Adrenal gland (tissue), 12 donors: Measurements from ENCODE around the gene PTPRU. TPM values are rescaled to one million over a fixed set of nuclear protein-coding genes. Genes with fewer than 3 reads are reported as not detected.

Experiments
- DNase-seq, 7 donors: peaks; one replicate each; pipeline ENCODE4 v3.0.0-alpha.2; 2019 to 2020
- H3K27ac ChIP-seq, 5 donors: fragments of 200-600 bp; sonication (generic) in 4 of 5; 1 replicate in 3 of 5; 2 replicates in 2 of 5; pipeline versions ENCODE4 v1.5.1 to v1.8.0; 2016 to 2020; ENCODE audit warnings: mild to moderate bottlenecking in 1 of 5
- H3K27me3 ChIP-seq: fragments of 200-600 bp; 2 replicates; pipeline ENCODE4 v1.8.0; 2021
- H3K36me3 ChIP-seq, 2 donors: fragments of 200-600 bp; replicated peaks in 1 of 2; 1 replicate in 1 of 2; 2 replicates in 1 of 2; pipeline versions ENCODE4 v1.5.1 to v1.8.0; 2018 to 2022
- H3K4me1 ChIP-seq, 2 donors: fragments of 200-600 bp; replicated peaks in 1 of 2; 1 replicate in 1 of 2; 2 replicates in 1 of 2; pipeline versions ENCODE4 v1.5.1 to v1.8.0; 2018 to 2021
- H3K4me3 ChIP-seq, 4 donors: fragments of 200-600 bp; sonication (generic) in 3 of 4; one replicate each; pipeline ENCODE4 v1.5.1; 2016 to 2018
- H3K9me3 ChIP-seq, 3 donors: fragments of 200-600 bp; sonication (generic) in 1 of 3; replicated peaks in 1 of 3; 1 replicate in 2 of 3; 2 replicates in 1 of 3; pipeline versions ENCODE4 v1.5.1 to v1.8.0; 2016 to 2021
- CTCF ChIP-seq, 6 experiments: fragments of 450-650 bp in 4 of 6; fragments of 200-600 bp in 2 of 6; sonication (generic) in 1 of 6; IDR thresholded peaks; 1 replicate in 5 of 6; 2 replicates in 1 of 6; pipeline versions ENCODE4 v1.5.1 to v1.8.0; 2016 to 2021; ENCODE audit warnings: antibody characterized with exemption in 6 of 6, mild to moderate bottlenecking in 2 of 6, moderate library complexity in 1 of 6
- POLR2A ChIP-seq, 2 donors: fragments of 450-650 bp; IDR thresholded peaks; one replicate each; pipeline ENCODE4 v1.6.1; 2017; ENCODE audit warnings: antibody characterized with exemption in 2 of 2, mild to moderate bottlenecking in 2 of 2, moderate library complexity in 1 of 2
- WGBS, 4 donors: extraction: QIAGEN DNeasy Blood & Tissue Kit in 2 of 4; methylation state at CpG; one replicate each; pipeline versions ENCODE4 v1.1.5 to v1.1.7; 2013 to 2017; 5-methylcytosine and 5-hydroxymethylcytosine counted together
- intact Hi-C, 2 donors: fragments of 100-400 bp; cut with DNase I; formaldehyde crosslinking; loops; one replicate each; pipeline versions ENCODE4 v1.14.1 to v1.15.0; 2022 to 2023
- polyA plus RNA-seq, 3 donors: library from polyadenylated mRNA; stranded (reverse); fragments of 200-250 nt in 2 of 3; fragments of 350-450 nt in 1 of 3; fragmentation: Illumina TruSeq in 1 of 3; extraction: RNeasy Lipid Tissue Mini Kit (QIAGEN cat#74804) in 1 of 3; gene quantifications; one replicate each; pipeline ENCODE4 v1.2.3, GENCODE V29; 2013 to 2014
- total RNA-seq, 9 donors: library from RNA; depleted of rRNA in 4 of 9; stranded (reverse); fragments of >200 nt in 4 of 9; fragments of 120-200 nt in 1 of 9; fragmentation: NEBNext Ultra II Directional in 1 of 9; extraction: Animal tissue kit (Norgen Biotek cat#: 25700) in 1 of 9; gene quantifications; one replicate each; pipeline versions ENCODE4 v1.1.0 to v1.2.4, GENCODE V29; 2013 to 2023
- donor health status: healthy with polysubstance abuse.
- donor health status: Bipolar disorder and iron deficiency.
- donor health status: DM: yes; HTN: yes; CAD: no.
- donor health status: DM: no; HTN: no; CAD: no.
- donor health status: DM: no; HTN: no; CAD: no.
- donor health status: DM: yes; HTN: yes; CAD: no.

PTPRU gene
- total and polyA plus RNA-seq, 12 donors: 1.4 to 14.4 (median 6.7) TPM

DNA sequence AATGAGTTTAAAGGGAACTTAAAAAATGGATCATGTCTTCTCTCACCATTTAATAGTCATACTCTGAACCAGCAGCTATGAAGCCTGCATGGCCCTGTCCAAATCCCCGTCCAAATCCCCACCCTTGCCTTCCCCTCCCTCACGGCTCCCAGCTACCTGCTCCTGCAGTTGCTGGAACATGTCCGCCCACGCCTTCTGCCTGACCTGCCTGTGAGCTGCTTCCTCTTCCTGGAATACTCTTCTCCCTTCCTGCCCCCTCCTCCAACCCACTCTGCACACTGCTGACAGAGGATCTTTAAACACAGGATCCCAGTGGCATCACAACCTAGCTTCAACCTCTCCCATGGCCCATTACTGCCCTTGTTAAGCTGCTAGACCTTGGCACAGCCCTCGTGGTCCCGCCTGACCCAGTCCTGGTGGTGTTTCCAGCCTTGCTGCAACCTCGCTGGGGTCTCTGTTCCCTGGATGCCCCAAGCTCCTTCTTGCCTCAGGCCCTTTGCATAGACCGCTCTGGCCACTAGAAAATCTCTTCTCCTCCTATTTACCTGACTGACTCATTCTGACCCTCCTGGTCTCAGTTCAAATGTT lies 118.3 kb downstream of the PTPRU start:
- Histone ChIP-seq H3K4me1 (no peaks in the 10 kb centered on the region), H3K4me3 (no peak overlapping the region), H3K36me3 (no peaks in the 10 kb centered on the region), H3K27me3 (no peaks in the 10 kb centered on the region), H3K9me3 (no peaks in the 10 kb centered on the region), H3K27ac (no peak overlapping the region)
- 66 to 72% (median 70%) methylated on average over 8 of the region's 8 CpGs for WGBS, 4 donors
- intact Hi-C loops: no loop called here
- TF ChIP-seq POLR2A (IDR thresholded peaks at IDR 0.05): no peak
- no peak for TF ChIP-seq CTCF (IDR thresholded peaks at IDR 0.05)
- DNase-seq: no peak

DNA sequence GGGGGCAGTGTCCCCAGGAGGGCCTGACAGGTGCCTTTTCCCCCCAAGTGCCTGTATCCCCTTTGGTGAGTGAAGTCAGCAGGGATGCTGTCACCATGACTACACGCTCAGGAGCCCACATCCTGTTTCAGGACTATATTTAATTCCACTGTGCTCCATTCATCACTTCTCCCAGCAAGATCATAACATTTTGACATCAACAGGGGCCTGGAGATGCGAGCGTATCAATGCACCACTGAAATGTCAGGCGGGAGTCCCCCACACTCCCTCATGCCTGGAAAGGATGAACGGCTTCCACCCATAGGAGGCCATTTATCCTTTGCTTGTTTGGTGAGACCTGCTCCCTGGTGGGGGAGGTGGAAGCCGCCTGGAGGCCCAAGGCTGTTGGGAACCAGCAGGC lies 119.1 kb downstream of the PTPRU start:
- Histone ChIP-seq H3K36me3 (no peaks in the 10 kb centered on the region), H3K27ac (no peak overlapping the region), H3K4me3 (no peak overlapping the region), H3K4me1 (no peaks in the 10 kb centered on the region), H3K9me3 (no peaks in the 10 kb centered on the region), H3K27me3 (no peaks in the 10 kb centered on the region)
- TF ChIP-seq POLR2A (IDR thresholded peaks at IDR 0.05) (no peak), CTCF (IDR thresholded peaks at IDR 0.05) (no peak)
- intact Hi-C loops: no loop called here
- DNase-seq: no peak
- 66 to 81% (median 71%) methylated on average over 6 of the region's 6 CpGs for WGBS, 4 donors

GRCh38 chr1:29356663-29357062 lies 120.3 kb downstream of the PTPRU start:
- TF ChIP-seq CTCF (IDR thresholded peaks at IDR 0.05): no peak
- TF ChIP-seq POLR2A (IDR thresholded peaks at IDR 0.05): no peak
- no peaks in the 10 kb centered on the region for H3K36me3 ChIP-seq
- intact Hi-C loops: no loop called here
- no peaks in the 10 kb centered on the region for H3K27me3 ChIP-seq
- no peak for DNase-seq
- no peaks in the 10 kb centered on the region for H3K9me3 ChIP-seq
- H3K4me1 ChIP-seq: no peaks in the 10 kb centered on the region
- whole genome bisulfite sequencing, 4 donors: 56 to 63% (median 60%) methylated on average over 14 of the region's 14 CpGs
- no peak overlapping the region for H3K27ac ChIP-seq
- no peak overlapping the region for H3K4me3 ChIP-seq

DNA sequence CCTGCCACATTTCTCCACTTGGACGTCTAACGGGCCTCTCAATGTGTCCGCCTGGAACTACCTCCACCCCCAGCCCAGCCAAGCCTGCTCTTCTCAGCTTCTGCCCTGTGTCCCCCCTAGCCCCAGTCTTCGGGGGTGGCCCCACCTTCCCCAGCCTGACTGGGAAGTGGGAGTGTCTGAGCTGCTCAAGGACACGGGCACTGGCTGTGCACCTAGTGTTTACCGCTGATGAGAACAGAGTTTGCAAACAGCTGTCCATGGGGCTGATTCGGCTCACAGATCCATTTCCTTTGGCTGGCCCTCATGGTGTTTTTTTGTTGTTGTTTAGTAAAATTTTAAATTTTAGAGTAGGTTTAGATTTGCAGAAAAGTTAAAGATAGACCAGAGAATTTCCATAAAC lies 121.1 kb downstream of the PTPRU start:
- intact Hi-C loops: no loop called here
- Histone ChIP-seq H3K36me3 (no peaks in the 10 kb centered on the region), H3K4me3 (no peak overlapping the region), H3K27me3 (no peaks in the 10 kb centered on the region), H3K4me1 (no peaks in the 10 kb centered on the region), H3K9me3 (no peaks in the 10 kb centered on the region), H3K27ac (no peak overlapping the region)
- DNase-seq: no peak
- TF ChIP-seq POLR2A (IDR thresholded peaks at IDR 0.05): no peak
- no peak for TF ChIP-seq CTCF (IDR thresholded peaks at IDR 0.05)
- 53 to 88% (median 63%) methylated on average over 6 to 7 of the region's 7 CpGs for WGBS, 4 donors
